Naive B cell (primary cell): ENCODE results near the gene NFIX. TPM values are rescaled to one million over a fixed set of nuclear protein-coding genes. Genes with fewer than 3 reads are reported as not detected.
A peak's percentile ranks its signal among the peaks of the same experiment; 100 is the strongest.
"Not testable (repeated sequence)": the region's sequence is repeated elsewhere in the genome, so short reads cannot be mapped to it uniquely, and the experiment has no call there.

ENCODE experiments used
- ATAC-seq, 2 donors: fragments of 150-1000 bp; cut with Tn5 transposase; 2 replicates each; pipeline ENCODE4 v1.10.0; 2021; ENCODE audit warnings: low read depth in 2 of 2, mild to moderate bottlenecking in 2 of 2, moderate library complexity in 2 of 2
- DNase-seq: peaks from one replicate; pipeline ENCODE4 v3.0.0; 2022
- H3K27ac Mint-ChIP-seq, 6 donors: one replicate each; pipeline ENCODE4 v1.8.0; 2020 to 2022; ENCODE audit warnings: mild to moderate bottlenecking in 6 of 6, mixed read lengths in 6 of 6, moderate library complexity in 5 of 6, inconsistent platforms in 2 of 6
- H3K27me3 Mint-ChIP-seq, 3 donors: one replicate each; pipeline ENCODE4 v1.8.0; 2021 to 2022; ENCODE audit warnings: mixed read lengths in 3 of 3, mild to moderate bottlenecking in 1 of 3
- H3K36me3 Mint-ChIP-seq, 2 donors: one replicate each; pipeline ENCODE4 v1.8.0; 2020 to 2022; ENCODE audit warnings: mixed read lengths in 2 of 2, inconsistent platforms in 1 of 2, mild to moderate bottlenecking in 1 of 2
- H3K4me1 Mint-ChIP-seq, 3 donors: one replicate each; pipeline ENCODE4 v1.8.0; 2020 to 2022; ENCODE audit warnings: mixed read lengths in 3 of 3, inconsistent platforms in 1 of 3, mild to moderate bottlenecking in 1 of 3, moderate library complexity in 1 of 3
- H3K4me3 Mint-ChIP-seq, 8 donors: one replicate each; pipeline ENCODE4 v1.8.0; 2020 to 2022; ENCODE audit warnings: mild to moderate bottlenecking in 8 of 8, mixed read lengths in 8 of 8, moderate library complexity in 8 of 8, inconsistent platforms in 2 of 8
- H3K9me3 Mint-ChIP-seq, 7 donors: one replicate each; pipeline ENCODE4 v1.8.0; 2020 to 2022; ENCODE audit warnings: mixed read lengths in 7 of 7, mild to moderate bottlenecking in 5 of 7, inconsistent platforms in 2 of 7, moderate library complexity in 1 of 7
- polyA plus RNA-seq, 6 donors: library from polyadenylated mRNA; unstranded; fragments of 300-500 nt; fragmentation: Illumina TruSeq; gene quantifications; one replicate each; pipeline ENCODE4 v1.2.3, GENCODE V29; 2021; ENCODE audit warnings: low read depth in 6 of 6

Gene NFIX
- 1 to 10 TPM in 2 of 6 donors, under 1 TPM in 2, not detected in 2; 0.21 to 2.1 (median 1.1) TPM for polyA plus RNA-seq

DNA sequence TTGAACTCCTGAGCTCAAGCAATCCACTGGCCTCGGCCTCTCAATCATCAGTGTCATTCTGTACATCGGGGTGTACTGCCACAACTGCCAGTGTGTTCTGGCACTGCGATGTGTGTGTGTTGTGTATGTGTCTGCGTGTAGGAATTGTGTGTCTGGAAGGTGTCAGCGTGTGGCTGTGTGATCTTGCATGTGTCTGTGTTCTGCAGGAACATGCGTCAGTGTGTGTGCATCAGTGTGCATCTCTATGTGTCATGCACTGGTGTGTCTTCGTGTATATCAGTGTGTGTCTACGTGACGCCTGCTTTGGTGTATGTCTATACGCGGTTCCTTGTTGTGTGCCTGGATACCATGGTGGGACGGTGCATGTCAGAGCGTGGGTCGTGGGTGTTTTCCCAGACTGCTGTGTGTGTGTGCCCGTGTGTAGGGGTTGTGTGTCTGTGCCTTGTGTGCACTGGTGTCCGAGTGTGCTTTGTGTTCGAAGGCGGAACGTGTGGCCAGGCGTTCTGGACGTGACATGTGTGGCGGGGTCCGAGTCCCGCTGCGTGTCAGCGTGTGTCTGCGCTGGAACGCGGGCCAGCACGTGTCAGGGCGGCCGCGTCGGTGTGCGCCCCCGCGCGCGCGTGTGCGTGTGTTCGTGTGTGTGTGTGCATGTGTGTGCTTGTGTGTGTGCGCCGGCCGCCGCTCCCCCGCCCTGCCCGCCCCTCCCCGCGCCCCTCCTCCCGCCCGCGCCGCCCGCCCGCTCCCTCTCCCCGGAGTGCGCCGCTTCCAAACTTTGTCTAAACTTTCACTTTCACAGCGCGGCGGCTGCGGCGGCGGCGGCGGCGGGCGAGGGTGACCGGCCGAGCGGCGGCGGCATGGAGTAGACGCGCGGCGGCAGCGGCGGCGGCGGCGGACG, at the start of gene NFIX:
Gene NFIX, plus strand, starts transcription at position 775 of the 895 bp plus-strand sequence. CDS start 363 bp downstream, outside the sequence.
- H3K27me3 Mint-ChIP-seq: peaks cover 23 to 31% (median 27%) of the 10 kb centered on the region in 3 donors
- peak within 1 kb of the TSS; percentile 21 to 96 (median 82) for H3K27ac Mint-ChIP-seq
- peak; percentile 64 to 68 for ATAC-seq
- H3K9me3 Mint-ChIP-seq: peaks cover 0 to 2% (median 0%) of the 10 kb centered on the region in 7 donors
- peaks cover 12 to 18% (median 15%) of the 10 kb centered on the region in 3 donors for H3K4me1 Mint-ChIP-seq
- peak within 1 kb of the TSS; percentile 92 to 97 (median 94) for H3K4me3 Mint-ChIP-seq
- peak; percentile 56 for DNase-seq
- H3K36me3 Mint-ChIP-seq: no peaks in the 10 kb centered on the region

GRCh38 chr19:12945479-12946091, 49.7 kb upstream of the NFIX start, which contains the start of gene RAD23A:
TSS of gene RAD23A (plus strand) at chr19:12945862. CDS start at chr19:12945949, 87 bp downstream.
- Mint-ChIP-seq H3K27me3 (no peaks in the 10 kb centered on the region), H3K27ac (peak within 1 kb of the TSS; percentile 96 to 100 (median 98)), H3K4me3 (peak within 1 kb of the TSS; percentile 90 to 97 (median 94)), H3K9me3 (peaks cover 0 to 3% (median 0%) of the 10 kb centered on the region in 7 donors), H3K36me3 (peaks cover 9 to 21% of the 10 kb centered on the region in 2 donors), H3K4me1 (peaks cover 27 to 72% (median 49%) of the 10 kb centered on the region in 3 donors)
- DNase-seq (peak; percentile 97), ATAC-seq (peak; percentile 78 to 85)

- Mint-ChIP-seq H3K4me1 (peaks cover 24 to 70% (median 45%) of the 10 kb centered on the region in 3 donors), H3K36me3 (peaks cover 5 to 21% of the 10 kb centered on the region in 2 donors), H3K9me3 (peaks cover 0 to 3% (median 0%) of the 10 kb centered on the region in 7 donors), H3K27ac (peak overlapping the region; percentile 56 to 98 (median 94)), H3K4me3 (peak overlapping the region; percentile 82 to 97 (median 94)), H3K27me3 (no peaks in the 10 kb centered on the region)
- no peak for DNase-seq
- ATAC-seq: peak; percentile 47 to 51
Observed at GRCh38 chr19:12946092-12946721, 49.1 kb upstream of the NFIX start.

GRCh38 chr19:12946731-12947496, 48.4 kb upstream of the NFIX start:
- ATAC-seq (no peak), DNase-seq (no peak)
- no peaks in the 10 kb centered on the region for H3K27me3 Mint-ChIP-seq
- H3K4me1 Mint-ChIP-seq: peaks cover 24 to 66% (median 46%) of the 10 kb centered on the region in 3 donors
- H3K27ac Mint-ChIP-seq: peak overlapping the region; percentile 56 to 98 (median 94)
- H3K36me3 Mint-ChIP-seq: peaks cover 5 to 21% of the 10 kb centered on the region in 2 donors
- peaks cover 0 to 3% (median 0%) of the 10 kb centered on the region in 7 donors for H3K9me3 Mint-ChIP-seq
- H3K4me3 Mint-ChIP-seq: peak overlapping the region; percentile 82 to 97 (median 94)

- ATAC-seq (no peak), DNase-seq (no peak)
- H3K9me3 Mint-ChIP-seq: peaks cover 0 to 3% (median 0%) of the 10 kb centered on the region in 7 donors
- peak overlapping the region in 3 of 8 donors; percentile 22 to 68 (median 57) for H3K4me3 Mint-ChIP-seq
- peak overlapping the region in 4 of 6 donors; percentile 49 to 98 (median 90) for H3K27ac Mint-ChIP-seq
- no peaks in the 10 kb centered on the region for H3K27me3 Mint-ChIP-seq
- peaks cover 5 to 21% of the 10 kb centered on the region in 2 donors for H3K36me3 Mint-ChIP-seq
- peaks cover 24 to 55% (median 42%) of the 10 kb centered on the region in 3 donors for H3K4me1 Mint-ChIP-seq
Observed at GRCh38 chr19:12947702-12948611, 47.3 kb upstream of the NFIX start.

GRCh38 chr19:12948612-12949362, 46.5 kb upstream of the NFIX start:
- peak overlapping the region in 5 of 8 donors; percentile 20 to 75 (median 37) for H3K4me3 Mint-ChIP-seq
- peaks cover 19 to 47% (median 41%) of the 10 kb centered on the region in 3 donors for H3K4me1 Mint-ChIP-seq
- no peaks in the 10 kb centered on the region for H3K27me3 Mint-ChIP-seq
- ATAC-seq (no peak), DNase-seq (no peak)
- peaks cover 0 to 3% (median 0%) of the 10 kb centered on the region in 7 donors for H3K9me3 Mint-ChIP-seq
- H3K27ac Mint-ChIP-seq: peak overlapping the region in 3 of 6 donors; percentile 7 to 74 (median 49)
- peaks cover 0 to 15% of the 10 kb centered on the region in 2 donors for H3K36me3 Mint-ChIP-seq

- Mint-ChIP-seq H3K27ac (peak overlapping the region in 5 of 6 donors; percentile 41 to 93 (median 84)), H3K36me3 (peaks cover 0 to 17% of the 10 kb centered on the region in 2 donors), H3K9me3 (peaks cover 0 to 3% (median 0%) of the 10 kb centered on the region in 7 donors), H3K27me3 (no peaks in the 10 kb centered on the region), H3K4me3 (peak overlapping the region in 1 of 8 donors; percentile 80), H3K4me1 (peaks cover 23 to 49% (median 46%) of the 10 kb centered on the region in 3 donors)
- ATAC-seq (no peak), DNase-seq (no peak)
Observed at GRCh38 chr19:12949363-12950283, 45.7 kb upstream of the NFIX start.

DNA sequence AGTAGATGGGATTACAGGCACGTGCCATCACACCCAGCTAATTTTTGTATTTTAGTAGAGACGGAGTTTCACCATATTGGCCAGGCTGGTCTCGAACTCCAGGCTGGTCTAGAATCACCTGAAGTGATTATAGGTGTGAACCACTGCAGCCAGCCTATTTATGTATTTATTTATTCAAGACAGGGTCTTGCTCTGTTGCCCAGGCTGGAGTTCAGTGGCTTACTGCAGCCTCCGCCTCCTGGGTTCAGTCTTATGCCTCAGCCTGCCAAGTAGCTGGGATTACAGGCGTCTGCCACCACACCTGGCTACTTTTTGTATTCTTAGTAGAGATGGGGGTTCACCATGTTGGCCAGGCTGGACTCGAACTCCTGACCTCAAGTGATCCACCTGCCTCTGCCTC, 43.2 kb upstream of the NFIX start:
- Mint-ChIP-seq H3K36me3 (peaks cover 0 to 17% of the 10 kb centered on the region in 2 donors), H3K4me1 (peaks cover 29 to 48% (median 47%) of the 10 kb centered on the region in 3 donors), H3K4me3 (peak overlapping the region in 2 of 8 donors; percentile 7 to 24)
- DNase-seq, ATAC-seq, H3K27me3 Mint-ChIP-seq, H3K9me3 Mint-ChIP-seq, H3K27ac Mint-ChIP-seq: not testable (repeated sequence)

GRCh38 chr19:12952488-12953137, 42.7 kb upstream of the NFIX start:
- Mint-ChIP-seq H3K9me3 (no peaks in the 10 kb centered on the region), H3K27ac (peak overlapping the region in 2 of 6 donors; percentile 60 to 81), H3K36me3 (peaks cover 0 to 17% of the 10 kb centered on the region in 2 donors), H3K4me1 (peaks cover 29 to 47% (median 45%) of the 10 kb centered on the region in 3 donors), H3K27me3 (no peaks in the 10 kb centered on the region), H3K4me3 (peak overlapping the region in 2 of 8 donors; percentile 9 to 24)
- no peak for DNase-seq
- ATAC-seq: no peak
